Measurements from ENCODE around the gene GFRA4.

GFRA4 gene

GRCh38 chr20:3681352-3681930 is 18.2 kb upstream of the GFRA4 start:
- H3K4me3 ChIP-seq (ENCODE audit: low read depth, low read length), result peak overlapping the region; percentile 48
- DNase-seq (ENCODE audit: low read depth), result no peak
- no peak for TF ChIP-seq CTCF (IDR thresholded peaks at IDR 0.05; ENCODE audit: low read depth, low read length, missing control alignments)
- in situ Hi-C loops (cut with HindIII; ENCODE audit: low sequenced_read_pairs), result no loop called here

- H3K4me3 ChIP-seq (ENCODE audit: low read depth, low read length), result peak overlapping the region; percentile 48
- TF ChIP-seq CTCF (IDR thresholded peaks at IDR 0.05; ENCODE audit: low read depth, low read length, missing control alignments), result no peak
- in situ Hi-C loops (cut with HindIII; ENCODE audit: low sequenced_read_pairs), result no loop called here
- DNase-seq (ENCODE audit: low read depth), result no peak
Measured at GRCh38 chr20:3680701-3681351, 17.6 kb upstream of the GFRA4 start.

- peak overlapping the region; percentile 48 for H3K4me3 ChIP-seq (ENCODE audit: low read depth, low read length)
- no peak for TF ChIP-seq CTCF (IDR thresholded peaks at IDR 0.05; ENCODE audit: low read depth, low read length, missing control alignments)
- peak; percentile 33 for DNase-seq (ENCODE audit: low read depth)
- in situ Hi-C loops (cut with HindIII; ENCODE audit: low sequenced_read_pairs), result no loop called here
Measured at GRCh38 chr20:3679749-3680700, 16.8 kb upstream of the GFRA4 start.

GRCh38 chr20:3678856-3679720 is 15.9 kb upstream of the GFRA4 start:
- TF ChIP-seq CTCF (IDR thresholded peaks at IDR 0.05; ENCODE audit: low read depth, low read length, missing control alignments), result no peak
- H3K4me3 ChIP-seq (ENCODE audit: low read depth, low read length), result no peak overlapping the region
- in situ Hi-C loops (cut with HindIII; ENCODE audit: low sequenced_read_pairs), result no loop called here
- no peak for DNase-seq (ENCODE audit: low read depth)

- no peak for DNase-seq (ENCODE audit: low read depth)
- in situ Hi-C loops (cut with HindIII; ENCODE audit: low sequenced_read_pairs), result no loop called here
- no peak for TF ChIP-seq CTCF (IDR thresholded peaks at IDR 0.05; ENCODE audit: low read depth, low read length, missing control alignments)
- no peak overlapping the region for H3K4me3 ChIP-seq (ENCODE audit: low read depth, low read length)
Measured at GRCh38 chr20:3678198-3678597, 15.0 kb upstream of the GFRA4 start.

- H3K4me3 ChIP-seq (ENCODE audit: low read depth, low read length), result no peak overlapping the region
- DNase-seq (ENCODE audit: low read depth), result peak; percentile 16
- in situ Hi-C loops (cut with HindIII; ENCODE audit: low sequenced_read_pairs), result no loop called here
- TF ChIP-seq CTCF (IDR thresholded peaks at IDR 0.05; ENCODE audit: low read depth, low read length, missing control alignments), result no peak
Measured at GRCh38 chr20:3677733-3678132, 14.5 kb upstream of the GFRA4 start.
